Mesenchymal stem cell (in vitro differentiated cells and primary cell): ENCODE results near the gene AOPEP.

Experiments used
- DNase-seq: peaks from one replicate; pipeline ENCODE4 v3.0.0-alpha.2; 2013
- H2AFZ ChIP-seq: one replicate; pipeline ENCODE4 v1.6.1; 2013; ENCODE audit warnings: low read depth, mild to moderate bottlenecking, control low read depth, inconsistent platforms, low read length, moderate library complexity
- H2AK5ac ChIP-seq: 2 replicates; pipeline ENCODE4 v1.6.1; 2013; ENCODE audit warnings: low read length, moderate library complexity, mild to moderate bottlenecking, inconsistent platforms; ENCODE audit not compliant: severe bottlenecking
- H2BK120ac ChIP-seq: one replicate; pipeline ENCODE4 v1.6.1; 2013; ENCODE audit warnings: low read depth, mild to moderate bottlenecking, inconsistent platforms, low read length, moderate library complexity
- H2BK12ac ChIP-seq, 2 experiments: one replicate each; pipeline ENCODE4 v1.6.1; 2013; ENCODE audit warnings: inconsistent platforms in 2 of 2, low read length in 2 of 2, mild to moderate bottlenecking in 2 of 2, moderate library complexity in 2 of 2, control low read depth in 1 of 2
- H2BK15ac ChIP-seq: one replicate; pipeline ENCODE4 v1.6.1; 2013; ENCODE audit warnings: mild to moderate bottlenecking, low read depth, inconsistent platforms; ENCODE audit not compliant: poor library complexity, severe bottlenecking
- H2BK5ac ChIP-seq: 2 replicates; pipeline ENCODE4 v1.6.1; 2013; ENCODE audit warnings: low read depth, mild to moderate bottlenecking, low read length, control low read depth, inconsistent platforms; ENCODE audit not compliant: poor library complexity, severe bottlenecking
- H3K14ac ChIP-seq, 2 experiments: one replicate each; pipeline ENCODE4 v1.6.1; 2013; ENCODE audit warnings: inconsistent platforms in 2 of 2, low read length in 2 of 2, control low read depth in 1 of 2, mild to moderate bottlenecking in 1 of 2, moderate library complexity in 1 of 2
- H3K18ac ChIP-seq, 2 experiments: one replicate each; pipeline ENCODE4 v1.6.1; 2013; ENCODE audit warnings: inconsistent platforms in 2 of 2, low read length in 2 of 2, control low read depth in 1 of 2, low read depth in 1 of 2, mild to moderate bottlenecking in 1 of 2
- H3K23ac ChIP-seq, 2 experiments: one replicate each; pipeline ENCODE4 v1.6.1; 2013; ENCODE audit warnings: inconsistent platforms in 2 of 2, low read length in 2 of 2, mild to moderate bottlenecking in 2 of 2, moderate library complexity in 2 of 2, control low read depth in 1 of 2
- H3K27ac ChIP-seq: 2 replicates; pipeline ENCODE4 v1.5.1; 2013; ENCODE audit warnings: mild to moderate bottlenecking, moderate library complexity, low read length, control low read depth, inconsistent platforms; ENCODE audit not compliant: poor library complexity, severe bottlenecking
- H3K27me3 ChIP-seq, 2 experiments: 2 replicates each; pipeline versions ENCODE4 v1.6.1 to v1.7.0; 2013; ENCODE audit warnings: low read length in 2 of 2, mild to moderate bottlenecking in 2 of 2, moderate library complexity in 2 of 2, control low read depth in 1 of 2, inconsistent platforms in 1 of 2; ENCODE audit not compliant: control insufficient read depth in 1 of 2, insufficient read depth in 1 of 2
- H3K36me3 ChIP-seq, 2 experiments: 2 replicates each; pipeline versions ENCODE4 v1.6.1 to v1.7.0; 2013; ENCODE audit warnings: low read length in 2 of 2, control low read depth in 1 of 2, inconsistent platforms in 1 of 2, low read depth in 1 of 2, mild to moderate bottlenecking in 1 of 2; ENCODE audit not compliant: insufficient read depth in 2 of 2, control insufficient read depth in 1 of 2
- H3K4ac ChIP-seq, 2 experiments: one replicate each; pipeline ENCODE4 v1.6.1; 2013; ENCODE audit warnings: inconsistent platforms in 2 of 2, low read length in 2 of 2, mild to moderate bottlenecking in 2 of 2, moderate library complexity in 2 of 2, control low read depth in 1 of 2, low read depth in 1 of 2
- H3K4me1 ChIP-seq: 2 replicates; pipeline ENCODE4 v1.6.1; 2013; ENCODE audit warnings: low read depth, low read length, control low read depth; ENCODE audit not compliant: control insufficient read depth, insufficient read depth
- H3K4me2 ChIP-seq: 2 replicates; pipeline ENCODE4 v1.6.1; 2013; ENCODE audit warnings: low read length, mild to moderate bottlenecking, inconsistent platforms; ENCODE audit not compliant: poor library complexity, severe bottlenecking
- H3K4me3 ChIP-seq, 2 experiments: 2 replicates each; pipeline versions ENCODE4 v1.5.1 to v1.7.0; 2013; ENCODE audit warnings: low read length in 2 of 2, mild to moderate bottlenecking in 2 of 2, control low read depth in 1 of 2, low read depth in 1 of 2; ENCODE audit not compliant: insufficient read depth in 1 of 2
- H3K79me1 ChIP-seq: replicated peaks from 2 replicates; pipeline ENCODE4 v1.6.1; 2013; ENCODE audit warnings: mild to moderate bottlenecking, control low read depth, low read length, inconsistent platforms; ENCODE audit not compliant: poor library complexity, severe bottlenecking
- H3K9ac ChIP-seq: 2 replicates; pipeline ENCODE4 v1.7.0; 2013; ENCODE audit warnings: mild to moderate bottlenecking, low read length, moderate library complexity
- H3K9me3 ChIP-seq: 2 replicates; pipeline ENCODE4 v1.7.0; 2013; ENCODE audit warnings: mild to moderate bottlenecking, low read length; ENCODE audit not compliant: control insufficient read depth
- H4K8ac ChIP-seq: one replicate; pipeline ENCODE4 v1.6.1; 2013; ENCODE audit warnings: inconsistent platforms, mild to moderate bottlenecking, low read length, moderate library complexity
- H4K91ac ChIP-seq: one replicate; pipeline ENCODE4 v1.6.1; 2013; ENCODE audit warnings: mild to moderate bottlenecking, low read length, inconsistent platforms
- WGBS: methylation state at CpG from one replicate; pipeline ENCODE4 v1.1.7; 2013; ENCODE audit warnings: mixed read lengths; 5-methylcytosine and 5-hydroxymethylcytosine counted together

Gene AOPEP

GRCh38 chr9:95109456-95109855 is 383.0 kb downstream of the AOPEP start:
- no peak overlapping the region for H3K9ac ChIP-seq
- WGBS: 96% methylated on average over 8 of the region's 8 CpGs
- peaks cover 26 to 46% of the 10 kb centered on the region in 2 experiments for H3K36me3 ChIP-seq

GRCh38 chr9:95110921-95111525 is 384.5 kb downstream of the AOPEP start:
- Histone ChIP-seq H2BK5ac (no peak overlapping the region), H3K23ac (no peak overlapping the region), H3K36me3 (peaks cover 26 to 36% of the 10 kb centered on the region in 2 experiments), H3K14ac (no peak overlapping the region), H3K27ac (no peak overlapping the region), H3K4me2 (no peak overlapping the region), H3K4me3 (no peak overlapping the region), H3K27me3 (no peaks in the 10 kb centered on the region), H2BK120ac (no peak overlapping the region), H4K8ac (no peak overlapping the region), H2AFZ (no peak overlapping the region), H2BK12ac (no peak overlapping the region), H3K9ac (no peak overlapping the region), H4K91ac (no peak overlapping the region), H3K9me3 (no peaks in the 10 kb centered on the region), H3K4me1 (peaks cover 7% of the 10 kb centered on the region), H3K4ac (no peak overlapping the region), H2BK15ac (no peak overlapping the region), H2AK5ac (no peak overlapping the region), H3K79me1 (peaks cover 5% of the 10 kb centered on the region), H3K18ac (no peak overlapping the region)
- 94% methylated on average over 14 of the region's 14 CpGs for WGBS
- DNase-seq: no peak

More at GRCh38 chr9:95109456-95109855, 383.0 kb downstream of the AOPEP start:
- DNase-seq: no peak
- Histone ChIP-seq H4K91ac (no peak overlapping the region), H3K4me3 (no peak overlapping the region), H2BK5ac (no peak overlapping the region), H3K4me2 (no peak overlapping the region), H2BK120ac (no peak overlapping the region), H3K9me3 (no peaks in the 10 kb centered on the region), H3K27me3 (no peaks in the 10 kb centered on the region), H3K23ac (no peak overlapping the region), H3K14ac (no peak overlapping the region), H3K18ac (no peak overlapping the region), H4K8ac (no peak overlapping the region), H3K4ac (no peak overlapping the region), H2BK12ac (no peak overlapping the region), H3K79me1 (peaks cover 7% of the 10 kb centered on the region), H3K4me1 (peaks cover 7% of the 10 kb centered on the region), H2AFZ (no peak overlapping the region), H2AK5ac (no peak overlapping the region), H3K27ac (no peak overlapping the region), H2BK15ac (no peak overlapping the region)

- Histone ChIP-seq H3K23ac (no peak overlapping the region), H3K27me3 (no peaks in the 10 kb centered on the region)
- 96% methylated on average over 11 of the region's 11 CpGs for WGBS
Observed at GRCh38 chr9:95111716-95112115, 385.2 kb downstream of the AOPEP start.

GRCh38 chr9:95112436-95113280 is 386.2 kb downstream of the AOPEP start:
- no peak for DNase-seq
- Histone ChIP-seq H2BK15ac (no peak overlapping the region), H3K18ac (no peak overlapping the region), H3K23ac (no peak overlapping the region), H3K9me3 (no peaks in the 10 kb centered on the region), H3K79me1 (no peaks in the 10 kb centered on the region), H4K91ac (no peak overlapping the region), H2AFZ (no peak overlapping the region), H3K27ac (no peak overlapping the region), H2BK12ac (no peak overlapping the region), H3K9ac (no peak overlapping the region), H3K36me3 (peaks cover 17 to 28% of the 10 kb centered on the region in 2 experiments), H3K4ac (no peak overlapping the region), H3K4me2 (no peak overlapping the region), H4K8ac (no peak overlapping the region), H2BK120ac (no peak overlapping the region), H3K4me3 (no peak overlapping the region), H3K14ac (no peak overlapping the region), H3K27me3 (no peaks in the 10 kb centered on the region), H3K4me1 (no peaks in the 10 kb centered on the region), H2BK5ac (no peak overlapping the region), H2AK5ac (no peak overlapping the region)
- 96% methylated on average over 11 of the region's 12 CpGs for WGBS

More at GRCh38 chr9:95111716-95112115, 385.2 kb downstream of the AOPEP start:
- Histone ChIP-seq H3K4me2 (no peak overlapping the region), H2AK5ac (no peak overlapping the region), H3K9ac (no peak overlapping the region), H3K4ac (no peak overlapping the region), H3K36me3 (peaks cover 22 to 33% of the 10 kb centered on the region in 2 experiments), H2BK5ac (no peak overlapping the region), H3K4me1 (peaks cover 7% of the 10 kb centered on the region), H2BK15ac (no peak overlapping the region), H2BK12ac (no peak overlapping the region), H3K14ac (no peak overlapping the region), H2BK120ac (no peak overlapping the region), H3K9me3 (no peaks in the 10 kb centered on the region), H4K91ac (no peak overlapping the region), H3K4me3 (no peak overlapping the region), H4K8ac (no peak overlapping the region), H3K27ac (no peak overlapping the region), H3K79me1 (peaks cover 3% of the 10 kb centered on the region), H3K18ac (no peak overlapping the region), H2AFZ (no peak overlapping the region)
- DNase-seq: no peak
